Measurements from ENCODE around the gene TBL3.

DNA sequence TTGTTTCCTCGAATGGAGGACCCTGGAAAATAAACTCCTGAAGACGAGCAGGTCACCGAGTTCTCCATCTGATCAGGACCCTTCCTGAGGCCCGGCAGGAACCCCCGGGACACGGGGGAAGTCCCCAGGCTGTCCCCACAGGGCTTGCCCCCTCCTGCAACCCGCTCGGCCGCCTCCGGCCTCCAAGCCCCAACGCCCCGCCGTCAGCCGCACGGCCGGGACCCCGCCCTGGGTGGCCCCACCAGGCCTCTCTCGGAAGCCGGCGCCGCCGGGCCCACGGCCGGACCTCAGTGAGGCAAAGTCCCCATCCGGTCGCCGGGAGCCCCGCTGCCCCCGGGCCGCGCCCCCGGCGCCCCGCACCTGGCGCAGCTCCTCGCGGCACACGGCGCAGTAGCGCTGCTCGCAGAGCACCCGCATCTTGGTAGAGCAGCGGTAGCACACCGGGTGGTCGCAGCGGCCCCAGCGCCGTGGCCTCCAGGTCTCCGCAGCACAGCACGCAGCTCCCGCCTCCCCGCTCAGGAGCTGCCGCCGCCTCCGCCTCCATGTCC, 37.4 kb downstream of the TBL3 start:
- TF ChIP-seq POLR2A (IDR thresholded peaks at IDR 0.05) (no peak), CTCF (IDR thresholded peaks at IDR 0.05) (no peak)

Data from suprapubic skin (tissue), 3 donors.